Upper lobe of right lung (tissue), 1 donor: ENCODE measurements around the gene STT3A. TPM values are rescaled to one million over a fixed set of nuclear protein-coding genes. Genes with fewer than 3 reads are reported as not detected.
"Not testable (repeated sequence)": the region's sequence is repeated elsewhere in the genome, so short reads cannot be mapped to it uniquely, and the experiment has no call there.

ENCODE experiments used
- ATAC-seq: fragments of 200-7000 bp; cut with Tn5 transposase; one replicate; pipeline ENCODE4 v1.9.1; 2020; ENCODE audit warnings: mild to moderate bottlenecking, moderate library complexity
- DNase-seq: peaks from one replicate; pipeline ENCODE4 v3.0.0-alpha.2; 2020
- H3K27ac ChIP-seq: fragments of 200-600 bp; one replicate; pipeline ENCODE4 v1.8.0; 2022
- H3K27me3 ChIP-seq: fragments of 200-600 bp; one replicate; pipeline ENCODE4 v1.8.0; 2022; ENCODE audit warnings: mild to moderate bottlenecking
- H3K36me3 ChIP-seq: fragments of 200-600 bp; one replicate; pipeline ENCODE4 v1.8.0; 2022
- H3K4me1 ChIP-seq: fragments of 200-600 bp; one replicate; pipeline ENCODE4 v1.8.0; 2022
- H3K4me3 ChIP-seq: fragments of 200-600 bp; one replicate; pipeline ENCODE4 v1.8.0; 2022; ENCODE audit warnings: mild to moderate bottlenecking
- H3K9me3 ChIP-seq: fragments of 200-600 bp; one replicate; pipeline ENCODE4 v1.8.0; 2022
- CTCF ChIP-seq: fragments of 200-600 bp; IDR thresholded peaks from one replicate; pipeline ENCODE4 v1.8.0; 2022; ENCODE audit warnings: antibody characterized with exemption
- intact Hi-C: fragments of 100-400 bp; cut with DNase I; formaldehyde crosslinking; loops from one replicate; pipeline ENCODE4 v1.11.0; 2022
- total RNA-seq: library from RNA; stranded (reverse); fragmentation: NEBNext Ultra II Directional; extraction: Animal tissue kit (Norgen Biotek cat#: 25700); gene quantifications from one replicate; pipeline ENCODE4 v1.2.1, GENCODE V29; 2021
- donor health status: DM: no; HTN: yes; CAD: no; lungs with severe emphysema.

STT3A gene
- total RNA-seq, 1 donor from 2014 or later: 131 TPM

GRCh38 chr11:125568970-125569914 is 23.4 kb upstream of the STT3A start, which contains the start of gene EI24:
Gene EI24 (plus strand): TSS chr11:125569477. CDS start chr11:125572528, 3,051 bp downstream.
- DNase-seq: peak; percentile 96
- ATAC-seq: peak; percentile 99
- H3K27me3 ChIP-seq: no peaks in the 10 kb centered on the region
- H3K4me1 ChIP-seq: peaks cover 22% of the 10 kb centered on the region
- TF ChIP-seq CTCF: peak; percentile 78
- peak within 1 kb of the TSS; percentile 92 for H3K27ac ChIP-seq
- H3K36me3 ChIP-seq: peaks cover 19% of the 10 kb centered on the region
- H3K9me3 ChIP-seq: no peaks in the 10 kb centered on the region
- intact Hi-C loops: no loop called here
- peak within 1 kb of the TSS; percentile 98 for H3K4me3 ChIP-seq

GRCh38 chr11:125569915-125570621 is 22.6 kb upstream of the STT3A start:
- no peak for ATAC-seq
- intact Hi-C loops: no loop called here

GRCh38 chr11:125570952-125571351 is 21.7 kb upstream of the STT3A start:
- peaks cover 22% of the 10 kb centered on the region for H3K4me1 ChIP-seq
- H3K27ac ChIP-seq: no peak overlapping the region
- TF ChIP-seq CTCF: no peak
- no peaks in the 10 kb centered on the region for H3K27me3 ChIP-seq
- ATAC-seq (no peak), DNase-seq (no peak)
- H3K4me3 ChIP-seq: peak overlapping the region; percentile 98
- H3K36me3 ChIP-seq: peaks cover 36% of the 10 kb centered on the region
- no peaks in the 10 kb centered on the region for H3K9me3 ChIP-seq
- intact Hi-C loops: no loop called here

More at GRCh38 chr11:125569915-125570621, 22.6 kb upstream of the STT3A start:
- H3K4me1 ChIP-seq: peaks cover 22% of the 10 kb centered on the region
- H3K4me3 ChIP-seq: peak overlapping the region; percentile 98
- peak overlapping the region; percentile 92 for H3K27ac ChIP-seq
- TF ChIP-seq CTCF: no peak
- H3K9me3 ChIP-seq: no peaks in the 10 kb centered on the region
- H3K27me3 ChIP-seq: no peaks in the 10 kb centered on the region
- no peak for DNase-seq
- peaks cover 27% of the 10 kb centered on the region for H3K36me3 ChIP-seq

- Histone ChIP-seq H3K4me1 (peaks cover 22% of the 10 kb centered on the region), H3K27me3 (no peaks in the 10 kb centered on the region), H3K36me3 (peaks cover 56% of the 10 kb centered on the region), H3K27ac (no peak overlapping the region), H3K9me3 (no peaks in the 10 kb centered on the region), H3K4me3 (no peak overlapping the region)
- intact Hi-C loops: no loop called here
- ATAC-seq (no peak), DNase-seq (no peak)
- no peak for TF ChIP-seq CTCF
Measured at GRCh38 chr11:125572916-125573315, 19.7 kb upstream of the STT3A start.

- ATAC-seq, DNase-seq, H3K4me1 ChIP-seq, H3K4me3 ChIP-seq, intact Hi-C loops, H3K27me3 ChIP-seq, H3K27ac ChIP-seq, H3K9me3 ChIP-seq: not testable (repeated sequence)
- H3K36me3 ChIP-seq: peaks cover 98% of the 10 kb centered on the region
Measured at GRCh38 chr11:125577181-125577580, 15.5 kb upstream of the STT3A start.

GRCh38 chr11:125578783-125579182 is 13.9 kb upstream of the STT3A start:
- Histone ChIP-seq H3K4me1 (no peaks in the 10 kb centered on the region), H3K4me3 (no peak overlapping the region), H3K36me3 (peaks cover 100% of the 10 kb centered on the region), H3K9me3 (no peaks in the 10 kb centered on the region), H3K27me3 (no peaks in the 10 kb centered on the region), H3K27ac (no peak overlapping the region)
- TF ChIP-seq CTCF: no peak
- ATAC-seq (no peak), DNase-seq (no peak)
- intact Hi-C loops: no loop called here
